Endothelial cell of umbilical vein (primary cell): Measurements from ENCODE around the gene OTOS. TPM values are rescaled to one million over a fixed set of nuclear protein-coding genes. Genes with fewer than 3 reads are reported as not detected.

Source experiments
- BruUV-seq: library from RNA; stranded (reverse); fragments of 400-500 nt; replicated peaks from 2 replicates; lab custom pipeline; 2021; lab: Mats Ljungman, UMichigan
- CTCF ChIA-PET: fragments of 300-600, 350-600 bp; sonication (Branson Sonifier 250); formaldehyde crosslinking; loops from one replicate; lab custom pipeline; 2021; ENCODE audit warnings: antibody characterized with exemption, inconsistent platforms; lab: Charles Lee
- POLR2A ChIA-PET: fragments of 300-600, 350-600 bp; sonication (Branson Sonifier 250); formaldehyde crosslinking; loops from one replicate; lab custom pipeline; 2021; ENCODE audit warnings: antibody characterized with exemption, inconsistent platforms; lab: Charles Lee
- DNase-seq: peaks from one replicate; pipeline ENCODE4 v3.0.0-alpha.2; 2011; ENCODE audit warnings: low read depth, low spot score
- FAIRE-seq: peaks from 2 replicates; lab custom pipeline; 2011; peaks lifted over from hg19 to GRCh38; lab: Jason Lieb, UNC
- H2AFZ ChIP-seq: 2 replicates; pipeline ENCODE4 v1.6.0; 2012; ENCODE audit warnings: low read depth, low read length, control low read depth, inconsistent platforms
- H3K27ac ChIP-seq: 2 replicates; pipeline ENCODE4 v1.5.1; 2011; ENCODE audit warnings: low read depth, mild to moderate bottlenecking, control low read depth, low read length, moderate library complexity; ENCODE audit not compliant: insufficient read depth
- H3K27me3 ChIP-seq, 2 experiments: 2 replicates each; pipeline versions ENCODE4 v1.6.0 to v1.6.1; 2011; ENCODE audit warnings: low read length in 2 of 2, mixed read lengths in 1 of 2; ENCODE audit not compliant: control insufficient read depth in 2 of 2, insufficient read depth in 2 of 2
- H3K36me3 ChIP-seq, 2 experiments: 2 replicates in 1 of 2; 3 replicates in 1 of 2; pipeline ENCODE4 v1.5.1; 2011; ENCODE audit warnings: low read length in 2 of 2, mild to moderate bottlenecking in 1 of 2, moderate library complexity in 1 of 2; ENCODE audit not compliant: control insufficient read depth in 2 of 2, insufficient read depth in 2 of 2; ENCODE audit errors: extremely low read depth in 1 of 2
- H3K4me1 ChIP-seq: 3 replicates; pipeline ENCODE4 v1.5.1; 2011; ENCODE audit warnings: mild to moderate bottlenecking, low read length; ENCODE audit not compliant: control insufficient read depth, insufficient read depth; ENCODE audit errors: extremely low read depth
- H3K4me2 ChIP-seq: 2 replicates; pipeline ENCODE4 v1.6.1; 2011; ENCODE audit warnings: low read length, control low read depth, mixed read lengths; ENCODE audit not compliant: insufficient read depth
- H3K4me3 ChIP-seq, 3 experiments: fragments of 200-600 bp in 1 of 3; sonication (generic), shearing (Covaris generic) in 1 of 3; replicated peaks in 1 of 3; 2 replicates each; pipeline ENCODE4 v1.5.1; 2011 to 2016; ENCODE audit warnings: control low read depth in 3 of 3, low read length in 3 of 3, mild to moderate bottlenecking in 2 of 3, inconsistent platforms in 1 of 3, low read depth in 1 of 3, moderate library complexity in 1 of 3; ENCODE audit not compliant: insufficient read depth in 1 of 3
- H3K79me2 ChIP-seq: 2 replicates; pipeline ENCODE4 v1.6.0; 2012; ENCODE audit warnings: low read length, inconsistent platforms; ENCODE audit not compliant: control insufficient read depth, insufficient read depth
- H3K9ac ChIP-seq: replicated peaks from 2 replicates; pipeline ENCODE3; 2011; ENCODE audit warnings: low read length, control low read depth; ENCODE audit not compliant: insufficient read depth; ENCODE audit errors: extremely low read depth
- H3K9me1 ChIP-seq: replicated peaks from 3 replicates; pipeline ENCODE4 v1.6.0; 2011; ENCODE audit warnings: mild to moderate bottlenecking, low read length; ENCODE audit not compliant: control insufficient read depth, insufficient read depth; ENCODE audit errors: extremely low read depth
- H3K9me3 ChIP-seq: replicated peaks from 2 replicates; pipeline ENCODE4 v1.5.1; 2012; ENCODE audit warnings: low read length, inconsistent platforms; ENCODE audit not compliant: control insufficient read depth, insufficient read depth
- H4K20me1 ChIP-seq: replicated peaks from 2 replicates; pipeline ENCODE3; 2011; ENCODE audit warnings: mild to moderate bottlenecking, low read length; ENCODE audit not compliant: control insufficient read depth, insufficient read depth; ENCODE audit errors: extremely low read depth
- CTCF ChIP-seq, 2 donors: IDR thresholded peaks; 1 replicate in 1 of 2; 2 replicates in 1 of 2; pipeline ENCODE4 v1.5.1; 2011; ENCODE audit warnings: low read length in 2 of 2, mild to moderate bottlenecking in 2 of 2, moderate library complexity in 2 of 2, control low read depth in 1 of 2, inconsistent platforms in 1 of 2, low read depth in 1 of 2; ENCODE audit not compliant: insufficient read depth in 1 of 2; ENCODE audit errors: extremely low read depth in 1 of 2
- GATA2 ChIP-seq: IDR thresholded peaks from 2 replicates; pipeline ENCODE4 v1.7.0; 2011; ENCODE audit warnings: low read depth, mild to moderate bottlenecking, moderate library complexity, mixed read lengths, low read length; ENCODE audit not compliant: insufficient read length, insufficient read depth
- MAX ChIP-seq: IDR thresholded peaks from 2 replicates; pipeline ENCODE4 v1.6.1; 2011; ENCODE audit not compliant: insufficient read depth, insufficient read length
- MYC ChIP-seq: IDR thresholded peaks from one replicate; pipeline ENCODE4 v1.6.1; 2011; ENCODE audit warnings: mild to moderate bottlenecking, low read depth, low read length
- POLR2A ChIP-seq: IDR thresholded peaks from 2 replicates; pipeline ENCODE4 v1.6.1; 2012; ENCODE audit warnings: low read depth, mild to moderate bottlenecking, control low read depth, low read length
- POLR2AphosphoS5 ChIP-seq: IDR thresholded peaks from 2 replicates; pipeline ENCODE4 v1.6.1; 2012; ENCODE audit warnings: low read depth, mild to moderate bottlenecking, control low read depth, low read length, moderate library complexity; ENCODE audit not compliant: insufficient read depth
- dilution Hi-C: fragments of 300-500 bp; cut with MboI; formaldehyde crosslinking; loops from one replicate; pipeline ENCODE4 v1.15.0; 2019; ENCODE audit warnings: low sequenced_read_pairs; ENCODE audit not compliant: extremely low pct_ligation_motif_present
- intact Hi-C: fragments of 100-400 bp; cut with micrococcal nuclease; formaldehyde crosslinking; loops from one replicate; pipeline ENCODE4 v1.10.0; 2022
- polyA plus RNA-seq, 4 experiments: library from polyadenylated mRNA; depleted of rRNA in 3 of 4; stranded (reverse) in 3 of 4; unstranded in 1 of 4; fragments of >200 nt; gene quantifications; 2 replicates each; pipeline versions ENCODE4 v1.2.1 to v1.2.3, GENCODE V29; 2011 to 2012; ENCODE audit warnings: missing spikeins in 1 of 4
- total RNA-seq: library from RNA; stranded (reverse); gene quantifications from 2 replicates; pipeline ENCODE4 v1.2.3, GENCODE V29; 2021

OTOS gene
- total and polyA plus RNA-seq, 2 donors (not counting 3 experiments of a cell fraction or from before 2014, with no cell fraction given): not detected

DNA sequence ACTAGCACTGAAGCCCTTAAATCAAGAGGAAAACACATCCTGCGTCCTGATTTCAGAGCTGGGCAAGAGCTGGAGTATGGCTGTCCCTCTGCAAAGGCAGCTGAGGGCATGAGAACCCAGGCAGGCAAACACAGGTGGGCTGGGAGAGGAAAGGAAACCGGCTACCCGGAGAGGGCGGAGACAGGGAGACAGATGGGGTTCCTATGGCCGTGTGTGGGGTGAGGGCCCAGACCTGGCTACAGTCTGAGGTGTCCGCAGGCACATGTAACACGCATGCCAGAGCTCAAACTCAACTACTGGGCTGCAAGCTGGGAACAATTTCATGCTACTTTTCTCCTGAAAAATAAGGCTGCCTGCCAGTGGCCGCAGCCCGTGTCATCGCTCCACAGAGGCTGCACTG, 7.1 kb downstream of the OTOS start:
- Histone ChIP-seq H3K4me2 (no peak overlapping the region), H3K4me1 (peaks cover 9% of the 10 kb centered on the region), H3K4me3 (no peak overlapping the region), H3K36me3 (peaks cover 9 to 36% of the 10 kb centered on the region in 2 experiments), H3K9me3 (no peaks in the 10 kb centered on the region), H4K20me1 (no peaks in the 10 kb centered on the region), H3K27me3 (no peaks in the 10 kb centered on the region), H3K79me2 (peaks cover 23% of the 10 kb centered on the region), H3K9ac (no peak overlapping the region), H3K9me1 (no peaks in the 10 kb centered on the region), H3K27ac (no peak overlapping the region), H2AFZ (no peak overlapping the region)
- intact Hi-C loops (no loop called here), dilution Hi-C loops (no loop called here)
- BruUV-seq: TSS peak; percentile 9
- no peak for TF ChIP-seq POLR2A
- no peak for TF ChIP-seq POLR2AphosphoS5
- no peak for TF ChIP-seq MAX
- TF ChIP-seq MYC: no peak
- TF ChIP-seq CTCF (IDR thresholded peaks at IDR 0.05; ENCODE audit: extremely low read depth in 1 of 2, insufficient read depth in 1 of 2, low read depth in 1 of 2, low read length in 2 of 2): no peak
- TF ChIP-seq GATA2: no peak
- ChIA-PET POLR2A (no interaction called here), CTCF (no interaction called here)
- FAIRE-seq: no peak
- DNase-seq: no peak

- Histone ChIP-seq H3K9me1 (no peaks in the 10 kb centered on the region), H3K4me3 (no peak overlapping the region), H3K27me3 (no peaks in the 10 kb centered on the region), H3K79me2 (peaks cover 23% of the 10 kb centered on the region), H3K9ac (no peak overlapping the region), H3K9me3 (no peaks in the 10 kb centered on the region), H2AFZ (no peak overlapping the region), H3K4me1 (peaks cover 9% of the 10 kb centered on the region), H3K4me2 (no peak overlapping the region), H3K27ac (no peak overlapping the region), H3K36me3 (peaks cover 10 to 41% of the 10 kb centered on the region in 2 experiments), H4K20me1 (no peaks in the 10 kb centered on the region)
- intact Hi-C loops: no loop called here
- FAIRE-seq: no peak
- dilution Hi-C loops: no loop called here
- no peak for DNase-seq
- BruUV-seq: no TSS peak
- ChIA-PET CTCF (no interaction called here), POLR2A (no interaction called here)
- TF ChIP-seq MYC (no peak), POLR2A (no peak)
Measured at GRCh38 chr2:240132651-240132980, 7.8 kb downstream of the OTOS start.
